GM19468 (cell line): ENCODE measurements around the gene LXN.
"Not testable (repeated sequence)": the region's sequence is repeated elsewhere in the genome, so short reads cannot be mapped to it uniquely, and the experiment has no call there.

Experiments used
- ATAC-seq: cut with Tn5 transposase; IDR thresholded peaks from one replicate; pipeline ENCODE4 v1.9.1; 2021; ENCODE audit warnings: mild to moderate bottlenecking, moderate library complexity, moderate number of reproducible peaks; ENCODE audit not compliant: unreplicated experiment; ENCODE audit errors: extremely low read depth

Gene LXN, protein sequence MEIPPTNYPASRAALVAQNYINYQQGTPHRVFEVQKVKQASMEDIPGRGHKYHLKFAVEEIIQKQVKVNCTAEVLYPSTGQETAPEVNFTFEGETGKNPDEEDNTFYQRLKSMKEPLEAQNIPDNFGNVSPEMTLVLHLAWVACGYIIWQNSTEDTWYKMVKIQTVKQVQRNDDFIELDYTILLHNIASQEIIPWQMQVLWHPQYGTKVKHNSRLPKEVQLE

DNA sequence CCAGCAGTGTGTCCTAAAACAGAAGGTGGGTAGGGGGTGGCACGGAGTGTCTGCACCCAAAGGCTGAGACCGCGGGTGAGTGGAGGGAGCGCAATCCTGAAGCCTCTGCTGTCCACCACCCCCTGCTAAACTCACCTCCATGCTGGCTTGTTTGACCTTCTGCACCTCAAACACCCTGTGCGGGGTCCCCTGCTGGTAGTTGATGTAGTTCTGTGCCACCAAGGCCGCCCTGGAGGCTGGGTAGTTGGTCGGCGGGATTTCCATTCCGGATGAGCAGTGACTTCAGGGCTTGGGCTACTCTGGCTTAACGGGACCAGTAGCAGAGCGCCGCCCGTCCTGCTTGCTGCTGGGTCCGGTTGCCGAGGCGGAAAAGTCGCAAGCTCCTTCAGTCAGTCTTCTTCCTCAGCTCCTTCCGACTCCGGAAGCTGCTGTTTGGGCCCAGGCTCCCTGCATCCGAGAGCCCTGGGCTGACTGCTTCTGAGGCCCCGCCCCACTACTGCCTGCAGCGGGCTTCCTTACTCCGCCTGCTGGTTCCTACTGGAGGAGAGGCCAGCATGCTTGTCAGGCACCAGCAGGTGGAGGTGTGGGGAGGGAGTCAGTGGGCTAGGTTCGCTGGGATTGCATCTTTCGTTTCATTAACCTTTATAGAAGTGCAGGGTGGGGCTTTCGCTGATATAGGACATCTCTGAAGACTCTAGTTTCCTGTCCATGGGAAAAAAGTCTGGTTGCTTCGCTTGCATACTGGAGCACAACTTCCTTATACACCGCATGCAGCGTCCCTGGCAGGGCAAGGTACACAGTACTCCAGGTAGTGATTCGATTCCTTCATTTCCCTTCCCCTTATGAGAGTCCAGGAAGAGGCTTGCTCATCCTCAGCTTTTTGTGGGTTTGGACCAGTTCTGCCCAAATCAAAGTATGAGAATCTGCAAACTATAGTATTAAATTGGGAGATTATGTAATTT is at the start of gene LXN:
Gene LXN, minus strand, starts transcription at position 434 of the 962 bp plus-strand sequence. Its CDS starts 170 bp downstream, at position 264.
- ATAC-seq: peak; percentile 100

DNA sequence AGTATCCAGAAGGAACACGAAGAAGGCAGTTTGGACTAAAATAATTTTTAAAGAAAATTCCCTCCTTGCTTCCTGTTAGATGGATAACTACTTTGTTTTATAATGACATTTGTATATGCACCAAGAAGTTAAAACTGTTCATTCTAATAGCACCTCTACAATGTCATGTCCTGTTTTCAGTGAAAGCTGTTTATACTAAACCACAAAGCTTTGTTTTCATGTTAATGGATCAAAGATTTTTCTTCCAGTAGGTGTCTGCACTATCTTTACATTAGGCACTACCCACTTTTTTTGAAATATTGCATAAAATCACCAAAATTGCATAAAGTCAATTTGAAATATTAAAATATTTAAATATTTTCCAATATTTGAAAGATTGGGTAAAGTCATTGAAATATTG is 49.7 kb upstream of the LXN start:
- ATAC-seq: no peak

DNA sequence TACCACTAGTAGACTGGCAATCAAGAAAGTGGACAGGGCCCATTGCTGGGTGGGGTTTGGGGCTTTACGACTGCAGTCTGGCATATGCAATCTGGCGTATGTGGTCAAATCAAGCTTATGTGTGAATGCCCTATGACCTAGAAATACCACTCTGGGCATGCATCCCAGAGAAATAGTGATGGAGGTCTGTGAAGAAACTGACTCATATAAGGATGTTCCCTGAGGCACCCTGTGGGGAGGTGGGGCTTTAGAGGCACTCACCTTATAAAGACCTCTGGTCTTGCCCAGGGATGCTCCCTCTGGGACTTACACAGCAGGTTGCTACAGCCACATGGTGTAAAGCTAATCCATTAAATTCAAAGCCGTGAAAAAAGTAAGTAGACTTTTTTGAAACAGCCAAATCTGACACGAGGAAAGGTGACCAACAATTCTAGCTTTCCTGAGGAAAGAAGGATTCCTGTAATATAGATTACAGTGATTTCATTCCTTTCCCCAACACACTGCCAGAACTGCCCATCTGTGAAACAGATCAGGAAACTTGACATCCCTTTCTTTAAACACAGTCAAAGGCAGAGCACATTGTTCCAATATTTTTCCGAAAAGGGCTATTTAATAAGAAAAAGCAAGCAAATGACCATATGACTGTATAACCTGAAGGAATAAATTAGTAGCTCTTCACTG is 46.2 kb upstream of the LXN start:
- no peak for ATAC-seq

DNA sequence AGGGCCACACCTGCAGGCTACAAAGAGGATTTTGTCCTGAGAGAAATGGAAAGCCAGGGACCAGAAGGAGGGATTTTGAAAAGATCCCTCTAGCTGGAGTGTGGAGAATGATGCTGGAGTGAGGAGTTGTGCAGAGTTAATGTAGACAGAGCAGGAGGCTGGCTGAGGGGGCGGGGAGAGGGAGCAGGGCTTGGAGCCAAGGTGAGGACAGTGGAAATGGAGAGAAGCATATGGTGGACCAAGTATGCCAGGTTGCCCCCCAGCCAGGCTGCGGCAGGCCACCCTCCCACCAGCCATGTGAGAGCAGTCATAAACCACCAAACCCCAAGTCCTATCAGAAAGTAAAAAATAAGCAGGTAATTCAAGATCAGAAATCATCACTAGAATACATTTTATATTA is 45.1 kb upstream of the LXN start:
- ATAC-seq: no peak

DNA sequence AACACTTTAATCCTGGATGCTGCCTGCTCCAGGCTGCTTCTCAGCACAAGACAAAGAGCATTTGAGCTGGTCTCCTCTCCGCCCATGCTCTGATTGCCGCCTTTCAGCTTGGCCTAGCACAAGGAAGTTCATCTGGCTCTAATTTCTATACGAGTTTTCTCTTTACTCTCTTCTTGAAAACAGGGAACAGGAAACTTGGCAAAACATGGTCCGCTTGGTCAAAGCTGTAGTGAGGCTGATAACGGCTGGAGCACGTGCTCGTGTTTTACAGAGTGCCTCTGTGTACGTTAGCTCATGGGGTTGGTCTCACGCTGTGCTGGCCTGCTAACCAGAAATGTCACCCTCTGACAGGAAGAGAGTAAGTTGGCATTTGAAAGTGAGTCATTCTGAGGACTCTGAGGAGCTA is 40.6 kb upstream of the LXN start:
- ATAC-seq: no peak

DNA sequence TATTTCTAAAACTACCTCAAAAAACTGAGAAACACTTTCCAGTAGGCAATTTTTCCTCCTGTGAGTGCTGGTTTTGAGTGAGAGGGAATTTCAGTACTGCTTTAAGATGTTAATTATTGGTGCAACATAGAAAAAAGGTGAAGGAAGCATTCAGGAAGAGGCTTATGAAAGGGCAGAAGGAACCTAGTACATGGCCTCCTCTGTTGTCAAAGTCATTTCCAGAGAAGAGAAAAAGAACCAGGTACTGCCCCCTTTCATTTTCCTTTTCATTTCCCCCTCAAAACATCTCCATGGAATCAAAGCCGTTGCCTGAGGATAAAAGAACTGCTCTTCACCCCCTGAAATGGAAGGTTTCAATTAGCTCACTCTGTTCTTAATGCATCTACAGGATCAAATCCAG is 40.0 kb upstream of the LXN start:
- no peak for ATAC-seq

DNA sequence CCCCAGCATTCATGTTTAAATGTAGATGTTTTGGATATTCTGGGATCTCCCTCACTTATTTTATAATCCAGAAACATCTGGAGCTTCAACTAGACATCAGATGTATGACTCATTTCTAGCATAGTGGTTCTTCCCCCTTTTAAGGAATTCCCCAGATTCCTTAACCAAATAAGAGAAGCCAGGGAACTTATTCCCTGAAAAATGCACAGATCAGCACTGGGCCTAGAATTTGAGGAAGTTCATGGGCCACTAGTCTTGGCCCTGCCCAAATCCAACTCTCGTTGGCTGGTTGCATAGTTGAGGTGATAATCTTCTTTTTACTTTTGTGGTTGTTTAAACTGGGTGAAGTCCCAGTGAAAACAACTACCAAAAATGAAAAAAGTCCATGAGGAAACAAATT is 39.4 kb upstream of the LXN start:
- no peak for ATAC-seq

DNA sequence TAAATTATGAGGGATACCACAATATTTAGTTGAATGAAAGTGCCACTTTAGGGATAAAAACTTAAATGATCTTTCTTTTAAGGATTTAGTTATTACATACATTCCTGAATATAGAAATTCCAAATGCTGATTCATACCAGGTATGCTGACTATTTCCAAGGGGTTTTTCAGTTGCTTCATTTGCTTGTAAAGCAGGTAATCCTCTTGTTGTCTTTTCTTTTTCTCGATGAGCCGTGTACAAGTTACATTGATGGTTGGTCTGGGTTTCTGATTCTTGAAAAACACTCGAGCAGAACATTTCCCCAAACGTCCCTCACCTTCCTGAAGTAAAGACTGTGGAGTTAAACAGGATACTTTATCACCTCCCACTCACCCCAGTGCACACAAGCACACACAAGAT is 38.2 kb upstream of the LXN start:
- ATAC-seq: no peak

DNA sequence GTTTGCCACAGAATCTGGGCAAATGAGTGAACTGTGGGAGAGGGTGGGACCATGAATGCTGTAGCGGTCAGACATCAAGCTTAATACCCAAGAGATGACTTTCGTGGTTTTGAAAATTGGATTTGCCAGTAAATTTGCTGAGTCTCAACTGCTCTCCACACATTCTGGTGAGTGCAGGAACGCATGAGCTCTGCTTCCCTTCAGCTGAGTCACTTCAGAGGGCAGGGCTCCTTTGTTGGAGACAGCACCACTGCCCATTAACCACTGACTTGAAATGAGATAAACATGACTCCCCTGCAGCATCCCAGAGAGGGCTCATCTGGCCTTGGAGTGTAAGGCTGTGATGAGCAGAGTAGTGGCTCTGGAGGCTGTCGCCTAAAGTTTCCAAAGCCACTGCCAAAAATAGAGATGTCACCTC is 37.2 kb upstream of the LXN start:
- ATAC-seq: no peak

DNA sequence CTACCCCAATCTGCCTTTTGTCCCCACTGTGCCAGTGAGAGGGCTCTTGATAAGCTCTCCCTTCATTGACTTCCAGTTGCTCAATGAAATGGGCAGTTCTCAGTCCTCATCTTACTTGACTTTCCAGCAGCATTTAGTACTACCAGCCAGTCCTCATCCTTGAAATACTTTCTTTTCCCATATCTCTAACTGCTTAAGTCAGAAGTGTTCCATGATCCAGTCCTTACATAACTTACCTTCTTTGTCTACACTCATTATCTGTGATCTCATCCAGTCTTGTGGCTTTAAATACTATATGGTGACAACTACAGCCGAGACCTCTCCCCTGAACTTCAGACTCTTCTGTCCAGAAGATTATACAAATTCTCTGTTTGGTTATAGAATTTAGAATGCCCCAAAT is 31.1 kb upstream of the LXN start:
- ATAC-seq: no peak

DNA sequence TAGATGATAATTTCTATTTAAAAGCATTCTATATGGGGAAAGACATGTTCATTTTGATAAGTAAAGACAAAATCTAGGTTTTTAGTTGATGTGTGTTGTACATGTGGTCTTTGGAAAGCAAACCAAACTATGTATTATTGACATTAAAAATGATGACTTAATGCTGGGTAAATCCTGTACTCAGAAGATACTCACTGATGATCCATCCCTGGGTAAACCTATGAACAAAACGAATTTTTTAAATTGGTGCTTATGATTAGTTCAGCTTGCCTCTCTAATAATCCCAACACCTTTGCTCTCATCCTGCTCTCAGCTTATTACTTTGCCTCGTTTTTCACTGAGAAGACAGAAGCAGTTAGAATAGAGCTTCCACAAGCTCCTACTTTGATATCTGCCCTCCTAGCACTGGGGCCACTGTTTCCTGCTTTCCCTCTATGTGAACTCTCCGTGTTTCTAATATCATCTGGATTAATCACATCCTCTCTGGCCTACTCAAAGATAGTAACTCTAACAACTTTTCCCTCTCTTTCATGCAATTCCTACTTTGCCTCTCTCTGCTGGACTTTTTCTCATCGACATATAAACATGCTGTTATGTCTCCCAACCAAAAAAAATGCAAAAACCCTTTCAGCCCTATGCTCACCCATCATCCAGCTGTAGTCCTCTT is 30.5 kb upstream of the LXN start:
- ATAC-seq: no peak

DNA sequence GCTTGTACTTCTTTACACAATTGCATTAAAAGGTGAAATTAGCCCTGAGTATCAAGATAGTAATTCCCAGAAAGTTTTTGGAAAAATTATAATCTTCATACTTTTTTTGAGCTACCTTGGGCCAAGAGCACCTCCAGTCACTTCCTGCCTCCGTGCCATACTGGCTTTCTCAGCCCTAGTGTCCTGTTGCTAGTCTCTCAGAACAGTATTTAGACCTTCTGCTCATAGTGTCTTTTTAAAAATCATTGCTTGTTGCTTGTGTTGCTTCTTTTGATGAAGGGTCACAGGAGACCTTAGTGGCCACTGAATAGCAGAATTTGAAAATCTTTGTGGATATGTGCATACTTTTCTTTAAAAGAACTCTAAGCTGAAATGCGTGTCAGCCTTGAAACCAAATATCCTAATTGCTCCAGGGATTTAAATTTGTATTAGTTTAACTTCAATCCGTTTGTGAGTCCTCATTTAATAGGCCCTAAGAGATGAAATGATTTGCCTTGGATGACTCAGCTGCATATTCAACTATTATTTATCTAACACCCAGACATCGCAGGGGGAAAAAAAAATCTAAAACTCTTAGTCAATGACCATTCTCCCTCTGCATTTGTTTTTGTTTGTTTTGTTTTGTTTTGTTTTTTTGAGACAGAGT is 29.1 kb upstream of the LXN start:
- no peak for ATAC-seq

DNA sequence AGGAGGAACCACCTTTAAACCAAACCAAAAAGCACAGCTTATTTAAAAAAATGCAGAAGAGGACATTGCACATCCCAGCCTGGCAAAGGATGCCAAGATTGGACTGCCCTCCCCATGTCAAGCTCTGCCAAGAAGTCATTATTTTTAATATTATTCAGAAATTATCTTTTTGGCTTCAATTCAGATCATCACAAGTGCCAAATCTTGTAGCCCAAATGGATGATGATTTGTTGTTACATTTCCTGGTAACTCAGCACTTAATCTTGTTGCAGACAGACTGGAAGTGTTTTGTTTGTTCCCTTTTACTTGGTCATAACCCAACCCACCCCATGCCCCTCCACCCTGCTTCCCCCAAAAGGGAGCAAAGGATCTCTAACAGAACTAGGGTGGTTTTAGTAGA is 28.1 kb upstream of the LXN start:
- no peak for ATAC-seq

DNA sequence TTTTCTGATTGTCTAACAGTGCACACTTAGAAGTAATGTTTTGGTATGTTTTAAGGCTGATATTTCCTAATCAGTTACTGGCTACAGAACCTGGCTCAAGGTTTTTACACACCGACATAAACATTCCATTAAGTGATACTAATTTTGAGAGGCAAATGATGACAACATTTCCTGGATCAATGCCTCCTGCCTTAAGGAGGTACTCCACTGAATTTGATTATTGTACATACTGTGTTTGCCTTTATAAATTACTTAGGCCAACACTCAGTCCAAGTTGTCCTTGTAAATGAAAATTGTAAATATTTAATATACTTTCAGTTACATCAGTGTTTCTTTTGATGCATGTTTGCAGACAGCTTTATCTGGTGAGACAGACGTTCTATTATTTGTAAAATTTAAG is 24.2 kb upstream of the LXN start:
- no peak for ATAC-seq

DNA sequence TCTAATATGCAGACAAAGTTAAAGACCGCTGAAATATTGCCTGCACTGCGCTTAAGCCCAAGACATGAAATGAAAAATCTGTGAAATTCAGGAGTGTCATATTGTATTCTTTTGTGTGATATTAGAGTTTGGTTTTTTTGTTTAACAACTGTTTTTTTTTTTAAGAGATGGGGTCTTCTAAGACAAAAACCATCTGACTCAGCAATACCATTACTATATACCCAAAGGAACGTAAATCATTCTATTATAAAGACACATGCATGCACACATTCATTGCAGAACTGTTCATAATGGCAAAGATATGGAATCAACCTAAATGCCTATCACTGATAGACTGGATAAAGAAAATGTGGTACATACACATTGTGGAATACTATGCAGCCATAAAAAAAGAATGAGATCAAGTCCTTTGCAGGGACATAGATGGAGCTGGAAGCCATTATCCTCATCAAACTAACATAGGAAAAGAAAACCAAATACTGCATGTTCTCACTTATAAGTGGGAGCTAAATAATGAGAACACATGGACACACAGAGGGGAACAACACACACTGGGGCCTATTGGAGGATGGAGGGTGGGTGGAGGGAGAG is 21.5 kb upstream of the LXN start:
- not testable (repeated sequence) for ATAC-seq

DNA sequence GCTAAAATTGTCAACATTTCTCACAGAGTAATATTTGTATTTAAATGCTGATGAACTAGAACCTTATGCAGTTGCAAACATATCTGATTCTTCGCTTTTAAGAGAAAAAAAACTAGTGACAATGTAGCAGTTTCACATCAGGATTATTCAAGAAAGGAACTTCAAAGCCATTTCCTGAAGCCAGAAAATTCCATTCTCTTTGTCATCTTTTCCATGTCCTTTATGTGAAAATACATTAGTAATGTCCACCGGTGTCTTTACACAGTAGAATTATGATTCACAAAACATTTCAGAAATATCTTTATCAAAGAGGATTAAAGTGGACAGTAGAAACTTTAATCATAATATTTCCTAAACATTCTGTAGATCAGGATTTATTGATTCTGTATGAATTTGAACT is 12.7 kb upstream of the LXN start:
- no peak for ATAC-seq

DNA sequence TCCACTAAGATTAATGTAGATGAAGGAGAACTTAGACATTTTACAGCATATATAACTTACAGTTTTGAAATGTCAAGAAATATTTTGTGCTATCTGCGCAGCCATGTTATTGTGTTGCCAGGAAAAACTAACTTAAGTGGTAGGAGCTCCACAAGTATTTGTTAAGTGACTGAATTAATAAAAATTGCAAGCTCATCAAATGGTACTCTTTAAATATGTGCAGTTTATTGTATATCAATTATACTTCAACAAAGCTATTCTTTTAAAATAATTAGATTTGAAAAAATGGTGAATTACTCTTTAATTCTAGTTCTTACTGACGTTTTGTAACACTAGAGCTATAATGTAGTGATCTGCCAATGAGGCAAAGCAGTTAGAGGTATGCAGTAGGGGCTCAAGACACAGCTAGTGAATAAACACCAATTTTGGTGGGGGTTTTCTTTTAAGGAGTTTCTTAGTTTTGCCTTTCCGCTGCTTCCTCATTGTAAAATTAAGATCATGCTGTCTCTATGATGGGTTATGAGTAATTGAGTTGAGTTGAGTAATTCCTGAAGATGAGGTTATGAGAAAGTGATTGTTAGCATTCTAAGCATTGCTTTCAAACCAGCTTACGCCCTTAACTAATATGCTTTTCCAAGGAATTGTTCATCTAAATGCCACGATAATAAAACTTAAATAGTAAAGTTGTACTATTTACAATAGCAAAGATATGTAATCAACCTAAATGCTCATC is 10.9 kb upstream of the LXN start:
- ATAC-seq: no peak

DNA sequence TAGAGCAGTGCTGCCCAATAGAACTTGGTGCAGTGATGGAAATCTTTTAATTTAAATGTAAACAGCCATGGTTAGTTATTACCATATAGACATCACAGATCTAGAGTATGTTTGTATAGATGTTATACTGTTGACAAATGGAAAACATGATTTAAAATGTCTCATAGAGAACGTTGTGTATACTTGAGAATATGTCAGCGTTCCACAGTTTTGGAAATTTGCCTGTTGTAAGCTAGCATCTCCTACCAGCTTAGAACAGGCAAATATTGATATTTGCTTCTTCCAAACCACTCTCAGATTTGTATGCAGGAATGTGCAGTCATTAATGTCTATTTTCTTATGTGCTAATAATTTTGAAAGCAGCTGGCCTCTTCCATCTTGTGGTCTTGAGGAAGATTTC is 8.4 kb upstream of the LXN start:
- ATAC-seq: no peak

DNA sequence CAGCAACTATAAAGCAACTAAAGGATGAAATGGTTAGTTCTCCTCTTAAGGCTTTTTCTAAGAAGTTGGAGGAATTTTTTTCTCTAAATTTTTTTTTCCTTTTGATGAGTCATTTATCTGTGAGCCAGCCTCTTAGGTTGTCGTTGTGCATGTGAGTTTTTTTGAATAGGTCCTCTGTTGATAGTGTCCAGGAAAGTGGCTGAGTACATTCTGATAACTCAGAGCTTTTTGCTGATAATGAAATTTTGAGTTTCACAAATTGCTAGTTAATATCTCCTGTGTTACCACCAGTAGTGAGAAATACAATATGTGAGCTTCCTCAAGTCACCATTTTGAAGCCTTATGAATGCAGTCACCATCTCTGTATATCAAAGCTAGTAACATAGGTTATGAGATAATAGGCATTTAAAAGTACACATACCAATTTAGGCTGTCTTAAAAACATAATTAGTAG is 7.1 kb upstream of the LXN start:
- no peak for ATAC-seq
